Pancreas (tissue), 10 donors: ENCODE measurements around the gene FHIT. TPM values are rescaled to one million over a fixed set of nuclear protein-coding genes. Genes with fewer than 3 reads are reported as not detected.
"Not testable (repeated sequence)": the region's sequence is repeated elsewhere in the genome, so short reads cannot be mapped to it uniquely, and the experiment has no call there.

Source experiments
- ATAC-seq, 4 donors: fragments of 200-7000 bp; cut with Tn5 transposase; one replicate each; pipeline versions ENCODE4 v1.8.0 to v1.9.1; 2020; ENCODE audit warnings: mild to moderate bottlenecking in 4 of 4, moderate library complexity in 4 of 4
- DNase-seq, 6 donors: peaks; one replicate each; pipeline ENCODE4 v3.0.0-alpha.2; 2020
- FAIRE-seq: peaks from 2 replicates; lab custom pipeline; 2012; peaks lifted over from hg19 to GRCh38; lab: Jason Lieb, UNC
- H3K27ac ChIP-seq, 4 donors: fragments of 200-600 bp; sonication (generic); 1 replicate in 3 of 4; 2 replicates in 1 of 4; pipeline versions ENCODE4 v1.5.0 to v1.8.0; 2020
- H3K27me3 ChIP-seq, 4 donors: fragments of 200-600 bp; one replicate each; pipeline ENCODE4 v1.8.0; 2021
- H3K36me3 ChIP-seq, 3 donors: fragments of 200-600 bp; sonication (generic) in 1 of 3; one replicate each; pipeline versions ENCODE4 v1.5.0 to v1.8.0; 2020 to 2021
- H3K4me1 ChIP-seq, 3 donors: fragments of 200-600 bp; one replicate each; pipeline ENCODE4 v1.8.0; 2021
- H3K4me3 ChIP-seq, 4 donors: fragments of 200-600 bp; sonication (generic) in 2 of 4; one replicate each; pipeline versions ENCODE4 v1.5.0 to v1.8.0; 2020 to 2021
- H3K9me3 ChIP-seq, 4 donors: fragments of 200-600 bp; one replicate each; pipeline ENCODE4 v1.8.0; 2021
- WGBS, 2 donors: extraction: QIAGEN DNeasy Blood & Tissue Kit; methylation state at CpG; one replicate each; pipeline ENCODE4 v1.1.7; 2013; 5-methylcytosine and 5-hydroxymethylcytosine counted together
- intact Hi-C, 3 donors: fragments of 100-400 bp; cut with DNase I; formaldehyde crosslinking; loops; one replicate each; pipeline versions ENCODE4 v1.11.1 to v1.14.2; 2022
- polyA plus RNA-seq, 2 donors: library from polyadenylated mRNA; stranded (reverse); fragments of 200-250 nt; gene quantifications; one replicate each; pipeline ENCODE4 v1.2.3, GENCODE V29; 2013
- total RNA-seq, 6 donors: library from RNA; stranded (reverse); fragmentation: NEBNext Ultra II Directional in 4 of 6; extraction: Animal tissue kit (Norgen Biotek cat#: 25700) in 4 of 6; gene quantifications; one replicate each; pipeline versions ENCODE4 v1.2.1 to v1.2.4, GENCODE V29; 2021 to 2023
- TF ChIP-seq, protein P1 (sequence below), 4 donors: fragments of 200-600 bp; sonication (generic) in 3 of 4; IDR thresholded peaks; one replicate each; pipeline versions ENCODE4 v1.5.0 to v1.8.0; 2021; ENCODE audit warnings: antibody characterized with exemption in 4 of 4
- donor health status: healthy with polysubstance abuse.
- donor health status: DM: no; HTN: no; CAD: no; lungs with moderate emphysema.
- donor health status: DM: no; HTN: no; CAD: no.
- donor health status: control.
- donor health status: control.
- donor health status: Bipolar disorder and iron deficiency.
- donor health status: DM: yes; HTN: yes; CAD: no.
- donor health status: DM: no; HTN: no; CAD: no.
- donor health status: DM: no; HTN: no; CAD: no.
- donor health status: DM: yes; HTN: yes; CAD: no.

FHIT gene
- total and polyA plus RNA-seq, 8 donors, result 4.8 to 15.7 (median 8.0) TPM

DNA sequence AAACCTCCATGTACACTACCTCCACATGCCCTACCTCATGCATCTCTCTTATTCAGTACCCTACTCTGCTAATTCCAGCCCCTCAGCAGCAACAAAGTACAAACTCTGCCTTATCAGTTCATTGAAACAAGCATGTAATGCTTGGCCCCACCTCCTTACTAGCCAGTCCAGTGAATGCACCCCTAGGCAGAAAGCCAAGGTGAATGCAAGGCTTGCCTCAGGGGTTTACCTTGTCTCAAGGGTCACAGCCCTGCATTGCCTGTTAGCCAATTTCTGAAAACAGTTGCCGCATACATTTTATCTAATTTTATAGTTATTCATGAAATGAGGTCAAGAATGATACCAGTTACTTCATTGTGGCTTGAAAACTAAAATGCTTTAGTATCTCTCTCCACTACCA, 576.4 kb downstream of the FHIT start:
- Histone ChIP-seq H3K36me3 (no peaks in the 10 kb centered on the region), H3K4me1 (no peaks in the 10 kb centered on the region), H3K9me3 (no peaks in the 10 kb centered on the region), H3K27ac (no peak overlapping the region), H3K27me3 (no peaks in the 10 kb centered on the region), H3K4me3 (no peak overlapping the region)
- TF ChIP-seq, protein P1, sequence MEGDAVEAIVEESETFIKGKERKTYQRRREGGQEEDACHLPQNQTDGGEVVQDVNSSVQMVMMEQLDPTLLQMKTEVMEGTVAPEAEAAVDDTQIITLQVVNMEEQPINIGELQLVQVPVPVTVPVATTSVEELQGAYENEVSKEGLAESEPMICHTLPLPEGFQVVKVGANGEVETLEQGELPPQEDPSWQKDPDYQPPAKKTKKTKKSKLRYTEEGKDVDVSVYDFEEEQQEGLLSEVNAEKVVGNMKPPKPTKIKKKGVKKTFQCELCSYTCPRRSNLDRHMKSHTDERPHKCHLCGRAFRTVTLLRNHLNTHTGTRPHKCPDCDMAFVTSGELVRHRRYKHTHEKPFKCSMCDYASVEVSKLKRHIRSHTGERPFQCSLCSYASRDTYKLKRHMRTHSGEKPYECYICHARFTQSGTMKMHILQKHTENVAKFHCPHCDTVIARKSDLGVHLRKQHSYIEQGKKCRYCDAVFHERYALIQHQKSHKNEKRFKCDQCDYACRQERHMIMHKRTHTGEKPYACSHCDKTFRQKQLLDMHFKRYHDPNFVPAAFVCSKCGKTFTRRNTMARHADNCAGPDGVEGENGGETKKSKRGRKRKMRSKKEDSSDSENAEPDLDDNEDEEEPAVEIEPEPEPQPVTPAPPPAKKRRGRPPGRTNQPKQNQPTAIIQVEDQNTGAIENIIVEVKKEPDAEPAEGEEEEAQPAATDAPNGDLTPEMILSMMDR (IDR thresholded peaks at IDR 0.05), result no peak
- intact Hi-C loops, result no loop called here
- ATAC-seq, result no peak
- WGBS, 2 donors, result 89 to 95% methylated on average over 1 of the region's 1 CpG
- FAIRE-seq, result no peak
- DNase-seq, result no peak

GRCh38 chr3:60673123-60673522, 578.1 kb downstream of the FHIT start:
- no peaks in the 10 kb centered on the region for H3K4me1 ChIP-seq
- H3K4me3 ChIP-seq, result no peak overlapping the region
- 70 to 73% methylated on average over 2 of the region's 2 CpGs for WGBS, 2 donors
- TF ChIP-seq, protein P1 (IDR thresholded peaks at IDR 0.05), result no peak
- intact Hi-C loops, result no loop called here
- no peak for FAIRE-seq
- no peaks in the 10 kb centered on the region for H3K27me3 ChIP-seq
- H3K36me3 ChIP-seq, result no peaks in the 10 kb centered on the region
- no peak overlapping the region for H3K27ac ChIP-seq
- no peak for DNase-seq
- H3K9me3 ChIP-seq, result no peaks in the 10 kb centered on the region
- ATAC-seq, result no peak

- WGBS, 2 donors, result 88 to 95% methylated on average over 5 of the region's 5 CpGs
- not testable (repeated sequence) for H3K36me3 ChIP-seq, ATAC-seq
These were observed 578.9 kb downstream of the FHIT start for GRCh38 chr3:60672337-60672736.

DNA sequence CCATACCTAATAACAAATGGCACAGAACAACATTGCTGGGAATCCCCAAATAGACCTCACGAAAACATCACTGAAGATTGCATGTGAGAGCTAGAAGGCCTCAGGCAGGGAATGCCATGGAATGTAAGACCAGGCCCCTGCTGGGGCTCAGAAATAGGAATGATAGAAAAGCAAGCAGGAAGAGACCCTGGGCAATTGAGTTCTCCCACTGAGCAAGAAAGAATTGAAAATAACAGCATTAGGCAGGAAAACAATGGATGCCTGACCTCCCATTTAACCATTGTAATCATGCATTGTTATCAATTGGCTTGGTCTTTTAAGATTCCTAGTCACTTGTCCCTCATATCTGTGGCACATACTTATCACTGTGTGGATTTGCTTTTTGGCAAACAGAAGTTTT, 581.6 kb downstream of the FHIT start:
- H3K27me3 ChIP-seq, result no peaks in the 10 kb centered on the region
- no peak for ATAC-seq
- TF ChIP-seq, protein P1 (IDR thresholded peaks at IDR 0.05), result no peak
- no peaks in the 10 kb centered on the region for H3K4me1 ChIP-seq
- no peak overlapping the region for H3K27ac ChIP-seq
- no peak for DNase-seq
- H3K9me3 ChIP-seq, result no peaks in the 10 kb centered on the region
- intact Hi-C loops, result no loop called here
- no peak overlapping the region for H3K4me3 ChIP-seq
- no peak for FAIRE-seq
- WGBS, 2 donors, result 93 to 97% methylated on average over 1 of the region's 1 CpG
- no peaks in the 10 kb centered on the region for H3K36me3 ChIP-seq

More at GRCh38 chr3:60672337-60672736, 578.9 kb downstream of the FHIT start:
- H3K4me3 ChIP-seq, intact Hi-C loops, H3K27me3 ChIP-seq, H3K27ac ChIP-seq, FAIRE-seq, DNase-seq, H3K9me3 ChIP-seq, H3K4me1 ChIP-seq: not testable (repeated sequence)

GRCh38 chr3:60660026-60660425, 591.2 kb downstream of the FHIT start:
- DNase-seq (no peak), FAIRE-seq (no peak), ATAC-seq (no peak)
- no peak overlapping the region for H3K27ac ChIP-seq
- no peaks in the 10 kb centered on the region for H3K36me3 ChIP-seq
- TF ChIP-seq, protein P1 (IDR thresholded peaks at IDR 0.05), result no peak
- H3K4me1 ChIP-seq, result no peaks in the 10 kb centered on the region
- H3K9me3 ChIP-seq, result no peaks in the 10 kb centered on the region
- intact Hi-C loops, result no loop called here
- H3K27me3 ChIP-seq, result no peaks in the 10 kb centered on the region
- no peak overlapping the region for H3K4me3 ChIP-seq
- 94 to 98% methylated on average over 2 of the region's 2 CpGs for WGBS, 2 donors
